ENCODE results near the gene GRAMD1A.

The GRAMD1A gene

DNA sequence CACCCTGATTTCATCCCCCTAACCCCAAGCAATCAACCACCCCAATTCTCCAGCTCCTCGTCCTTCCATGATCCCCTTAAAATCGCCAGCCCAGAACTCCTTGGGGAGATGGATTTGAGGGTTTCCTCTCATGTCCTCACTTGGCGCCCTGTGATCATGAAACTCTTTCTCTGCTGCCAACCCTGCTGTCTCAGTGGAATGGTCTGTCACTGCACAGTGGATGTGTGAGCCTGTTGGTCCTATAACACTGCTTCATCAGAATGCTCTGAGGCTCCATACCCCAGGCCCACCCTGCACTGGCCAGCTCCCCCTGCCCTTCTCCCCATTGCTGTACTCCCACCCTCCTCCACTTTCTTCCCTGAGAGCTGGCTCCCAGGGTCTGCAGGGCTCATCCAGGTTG, 23.5 kb upstream of the GRAMD1A start:
- Histone ChIP-seq H4K20me1 (ENCODE audit: control insufficient read depth, insufficient read depth, low read depth, low read length) (no peaks in the 10 kb centered on the region), H3F3A (ENCODE audit: control insufficient read depth, insufficient read depth) (no peaks in the 10 kb centered on the region), H3K36me3 (ENCODE audit: control insufficient read depth, low read length) (no peaks in the 10 kb centered on the region), H3K4me1 (ENCODE audit: control insufficient read depth, low read length) (peaks cover 15% of the 10 kb centered on the region), H3K79me2 (ENCODE audit: control insufficient read depth, low read length) (no peaks in the 10 kb centered on the region), H3K27ac (ENCODE audit: low read depth, low read length) (no peak overlapping the region), H3K4me3 (ENCODE audit: low read length) (no peak overlapping the region), H3K9me2 (replicated peaks; ENCODE audit: control insufficient read depth, low read length) (no peaks in the 10 kb centered on the region), H3K4me2 (ENCODE audit: low read length) (no peak overlapping the region), H3K27me3 (ENCODE audit: control insufficient read depth, low read length) (no peaks in the 10 kb centered on the region), H3K9me3 (ENCODE audit: control insufficient read depth, insufficient read depth, low read length) (no peaks in the 10 kb centered on the region)
- TF ChIP-seq CTCF (IDR thresholded peaks at IDR 0.05; ENCODE audit: low read depth, low read length, poor library complexity, severe bottlenecking) (no peak), EZH2phosphoT487 (IDR thresholded peaks at IDR 0.05; ENCODE audit: borderline replicate concordance, low read length) (no peak)

DNA sequence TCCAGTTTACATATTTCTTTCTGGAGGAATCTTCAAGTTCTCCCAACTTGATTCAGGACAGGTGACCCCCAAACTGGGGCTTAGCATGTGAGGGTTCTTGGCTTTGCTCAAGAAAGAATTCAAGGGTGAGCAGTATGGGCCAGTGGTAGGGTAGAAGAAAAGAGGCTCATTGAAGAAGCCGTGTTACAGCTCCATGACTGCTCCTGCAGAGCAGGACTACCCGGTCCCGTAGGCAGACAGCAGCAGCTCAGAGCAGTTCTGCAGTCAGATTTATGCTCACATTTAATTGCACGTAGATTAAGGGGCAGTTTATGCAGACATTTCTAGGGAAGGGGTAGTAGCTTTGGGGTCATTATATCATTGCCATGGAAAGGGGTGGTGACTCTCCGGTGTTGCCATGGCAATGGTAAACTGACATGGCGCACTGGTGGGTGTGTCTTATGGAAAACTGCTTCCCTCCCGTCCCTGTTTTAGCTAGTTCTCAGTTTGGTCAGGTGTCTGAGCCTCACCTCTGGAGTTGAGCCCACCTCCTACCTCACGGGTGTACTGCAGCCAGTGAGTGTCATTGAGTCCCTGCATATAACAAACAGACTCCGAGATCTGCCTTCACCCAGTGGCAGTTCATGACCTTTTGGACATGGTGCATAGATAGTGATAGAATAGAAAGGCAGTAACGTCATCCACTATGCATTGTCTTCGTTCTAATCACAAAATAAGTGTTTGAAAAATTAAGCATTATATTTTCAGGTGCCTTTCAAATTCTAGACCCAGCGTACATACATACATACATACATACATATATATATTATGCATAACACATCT, 20.1 kb upstream of the GRAMD1A start:
- H3K36me3 ChIP-seq (ENCODE audit: control insufficient read depth, low read length), result no peaks in the 10 kb centered on the region
- H3K4me3 ChIP-seq (ENCODE audit: low read length), result no peak overlapping the region
- no peaks in the 10 kb centered on the region for H3K9me2 ChIP-seq (replicated peaks; ENCODE audit: control insufficient read depth, low read length)
- no peak overlapping the region for H3K27ac ChIP-seq (ENCODE audit: low read depth, low read length)
- no peaks in the 10 kb centered on the region for H4K20me1 ChIP-seq (ENCODE audit: control insufficient read depth, insufficient read depth, low read depth, low read length)
- peaks cover 3% of the 10 kb centered on the region for H3K4me1 ChIP-seq (ENCODE audit: control insufficient read depth, low read length)
- no peaks in the 10 kb centered on the region for H3K79me2 ChIP-seq (ENCODE audit: control insufficient read depth, low read length)
- H3F3A ChIP-seq (ENCODE audit: control insufficient read depth, insufficient read depth), result no peaks in the 10 kb centered on the region
- no peak overlapping the region for H3K4me2 ChIP-seq (ENCODE audit: low read length)
- TF ChIP-seq EZH2phosphoT487 (IDR thresholded peaks at IDR 0.05; ENCODE audit: borderline replicate concordance, low read length) (no peak), CTCF (IDR thresholded peaks at IDR 0.05; ENCODE audit: low read depth, low read length, poor library complexity, severe bottlenecking) (no peak)
- peaks cover 9% of the 10 kb centered on the region; the same call in 1 of the 2 replicates for H3K27me3 ChIP-seq (ENCODE audit: control insufficient read depth, low read length)
- no peaks in the 10 kb centered on the region for H3K9me3 ChIP-seq (ENCODE audit: control insufficient read depth, insufficient read depth, low read length)

GRCh38 chr19:34982275-34982674, 17.8 kb upstream of the GRAMD1A start:
- TF ChIP-seq CTCF (IDR thresholded peaks at IDR 0.05; ENCODE audit: low read depth, low read length, poor library complexity, severe bottlenecking), result no peak
- TF ChIP-seq EZH2phosphoT487 (IDR thresholded peaks at IDR 0.05; ENCODE audit: borderline replicate concordance, low read length), result no peak

More at GRCh38 chr19:34982275-34982674, 17.8 kb upstream of the GRAMD1A start:
- no peak overlapping the region for H3K4me3 ChIP-seq (ENCODE audit: low read length)
- H3F3A ChIP-seq (ENCODE audit: control insufficient read depth, insufficient read depth), result no peaks in the 10 kb centered on the region
- H3K9me3 ChIP-seq (ENCODE audit: control insufficient read depth, insufficient read depth, low read length), result no peaks in the 10 kb centered on the region
- H3K9me2 ChIP-seq (replicated peaks; ENCODE audit: control insufficient read depth, low read length), result no peaks in the 10 kb centered on the region
- H3K27ac ChIP-seq (ENCODE audit: low read depth, low read length), result no peak overlapping the region
- H3K4me2 ChIP-seq (ENCODE audit: low read length), result no peak overlapping the region
- no peaks in the 10 kb centered on the region for H4K20me1 ChIP-seq (ENCODE audit: control insufficient read depth, insufficient read depth, low read depth, low read length)
- H3K79me2 ChIP-seq (ENCODE audit: control insufficient read depth, low read length), result no peaks in the 10 kb centered on the region
- no peaks in the 10 kb centered on the region for H3K36me3 ChIP-seq (ENCODE audit: control insufficient read depth, low read length)
- peaks cover 19% of the 10 kb centered on the region for H3K27me3 ChIP-seq (ENCODE audit: control insufficient read depth, low read length)
- H3K4me1 ChIP-seq (ENCODE audit: control insufficient read depth, low read length), result no peaks in the 10 kb centered on the region
